Heart right ventricle (tissue), 16 donors: ENCODE data around the gene SLC25A30. TPM values are rescaled to one million over a fixed set of nuclear protein-coding genes. Genes with fewer than 3 reads are reported as not detected.

Experiments
- ATAC-seq, 8 donors: fragments of 200-7000 bp; cut with Tn5 transposase; one replicate each; pipeline ENCODE4 v1.9.1; 2020; ENCODE audit warnings: mild to moderate bottlenecking in 8 of 8, moderate library complexity in 8 of 8, moderate number of reproducible peaks in 1 of 8
- DNase-seq, 2 donors: peaks; one replicate each; pipeline ENCODE4 v3.0.0-alpha.2; 2020
- H3K27ac ChIP-seq, 10 donors: fragments of 200-600 bp; sonication (generic) in 2 of 10; one replicate each; pipeline versions ENCODE4 v1.5.0 to v1.8.0; 2020 to 2022; ENCODE audit warnings: mild to moderate bottlenecking in 3 of 10
- H3K27me3 ChIP-seq, 7 donors: fragments of 200-600 bp; one replicate each; pipeline ENCODE4 v1.8.0; 2021 to 2022; ENCODE audit warnings: mild to moderate bottlenecking in 2 of 7
- H3K36me3 ChIP-seq, 9 donors: fragments of 200-600 bp; sonication (generic) in 1 of 9; one replicate each; pipeline versions ENCODE4 v1.5.0 to v1.8.0; 2020 to 2022; ENCODE audit warnings: mild to moderate bottlenecking in 2 of 9
- H3K4me1 ChIP-seq, 9 donors: fragments of 200-600 bp; sonication (generic) in 1 of 9; one replicate each; pipeline versions ENCODE4 v1.5.0 to v1.8.0; 2020 to 2022; ENCODE audit warnings: mild to moderate bottlenecking in 4 of 9
- H3K4me3 ChIP-seq, 10 donors: fragments of 200-600 bp; sonication (generic) in 2 of 10; one replicate each; pipeline versions ENCODE4 v1.5.0 to v1.8.0; 2020 to 2022; ENCODE audit warnings: mild to moderate bottlenecking in 7 of 10, moderate library complexity in 2 of 10
- H3K9me3 ChIP-seq, 11 donors: fragments of 200-600 bp in 10 of 11; sonication (generic) in 2 of 11; one replicate each; pipeline versions ENCODE4 v1.5.0 to v1.8.0; 2013 to 2022; ENCODE audit warnings: mild to moderate bottlenecking in 2 of 11, control low read depth in 1 of 11, moderate library complexity in 1 of 11
- WGBS, 2 donors: extraction: QIAGEN DNeasy Blood & Tissue Kit; methylation state at CpG; one replicate each; pipeline ENCODE4 v1.1.7; 2013; ENCODE audit warnings: inconsistent platforms in 1 of 2; 5-methylcytosine and 5-hydroxymethylcytosine counted together
- intact Hi-C, 10 donors: fragments of 100-400 bp; cut with DNase I; formaldehyde crosslinking; loops; one replicate each; pipeline versions ENCODE4 v1.11.1 to v1.14.2; 2022
- polyA plus RNA-seq, 2 donors: library from polyadenylated mRNA; stranded (reverse); fragments of 200-250 nt; gene quantifications; one replicate each; pipeline ENCODE4 v1.2.3, GENCODE V29; 2013
- total RNA-seq, 10 donors: library from RNA; stranded (reverse); fragmentation: NEBNext Ultra II Directional in 3 of 10; extraction: Animal tissue kit (Norgen Biotek cat#: 25700) in 3 of 10; gene quantifications; one replicate each; pipeline versions ENCODE4 v1.2.1 to v1.2.4, GENCODE V29; 2021 to 2023
- TF ChIP-seq, protein P1 (sequence below), 9 donors: fragments of 200-600 bp; sonication (generic) in 2 of 9; IDR thresholded peaks; one replicate each; pipeline versions ENCODE4 v1.5.0 to v1.8.0; 2021 to 2022; ENCODE audit warnings: antibody characterized with exemption in 9 of 9, mild to moderate bottlenecking in 5 of 9, moderate library complexity in 1 of 9
- donor health status: Arrhythmogenic right ventricular cardiomyopathy.
- donor health status: ischemic (EF 13 %, LVEDD 7.1; RV severe dilation, severe dysfunction).
- donor health status: healthy with polysubstance abuse.
- donor health status: DM: no; HTN: yes; CAD: no.
- donor health status: DM: no; HTN: no; CAD: no.
- donor health status: ischemic (EF 25% LVEDD 6.9; RV normal size, moderate dysfunction).
- donor health status: ischemic (EF 25% LVEDD 5.7; RV mildly dilated, moderate dysfunction).
- donor health status: healthy.
- donor health status: DM: yes; HTN: yes; CAD: no.
- donor health status: Ischemic cardiomyopathy.
- donor health status: ischemic (EF 35%, LVEDD 5.7; RV mildly dilated, moderate dysfunction).
- donor health status: nonischemic (EF 11% LVEDD 7.7; RV severe dilation, severe dysfunction).
- donor health status: DM: yes; HTN: yes; CAD: no.
- donor health status: PGD.
- donor health status: ischemic (EF 29% LVEDD 5.4; RV normal size, mild dysfunction).
- donor health status: nonischemic (EF 23%, LVEDD 6.1; RV moderate dilation, normal function).

The SLC25A30 gene
- total and polyA plus RNA-seq, 12 donors = 9.3 to 280 (median 157) TPM

DNA sequence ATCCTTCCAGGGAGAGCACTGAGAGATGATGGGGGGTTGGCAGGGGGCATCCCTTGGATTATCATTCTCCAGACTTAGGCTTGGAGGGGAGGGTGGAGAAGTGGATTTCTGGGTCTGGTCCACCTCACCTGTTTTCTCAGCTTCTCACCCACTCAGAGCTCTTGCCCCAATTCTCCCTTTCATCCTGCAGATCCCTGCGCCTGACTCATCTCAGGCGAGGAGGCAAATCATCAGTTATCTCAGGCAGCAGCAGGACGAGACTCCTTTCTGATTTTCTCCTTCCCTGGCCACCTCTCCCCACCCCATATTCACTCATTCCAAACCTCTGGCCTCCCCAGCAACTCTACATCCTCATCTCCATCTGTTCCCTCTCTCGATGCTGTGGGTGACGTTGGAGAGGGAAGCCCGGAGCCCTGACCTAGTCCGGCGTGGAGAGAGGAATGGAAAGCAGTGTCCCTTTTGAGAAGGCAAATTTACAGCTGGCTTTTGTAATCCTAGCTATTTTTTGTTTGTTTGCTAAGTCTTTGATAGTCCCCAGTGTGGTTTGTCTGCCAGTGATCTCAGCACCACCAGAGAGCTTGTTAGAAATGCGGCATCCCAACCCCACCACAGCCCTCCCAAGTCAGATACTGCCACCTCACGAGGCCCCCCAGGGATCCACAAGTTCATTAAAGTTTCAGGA lies 53.2 kb downstream of the SLC25A30 start:
- H3K27ac ChIP-seq = no peak overlapping the region
- ATAC-seq = no peak
- H3K27me3 ChIP-seq = no peaks in the 10 kb centered on the region
- H3K9me3 ChIP-seq = peaks cover 0 to 11% (median 0%) of the 10 kb centered on the region in 11 donors
- H3K36me3 ChIP-seq = peaks cover 0 to 52% (median 5%) of the 10 kb centered on the region in 9 donors
- intact Hi-C loops = no loop called here
- H3K4me1 ChIP-seq = peaks cover 0 to 24% (median 14%) of the 10 kb centered on the region in 9 donors
- DNase-seq = no peak
- 93 to 95% methylated on average over 10 of the region's 10 CpGs for WGBS, 2 donors
- no peak overlapping the region for H3K4me3 ChIP-seq
- TF ChIP-seq, protein P1, sequence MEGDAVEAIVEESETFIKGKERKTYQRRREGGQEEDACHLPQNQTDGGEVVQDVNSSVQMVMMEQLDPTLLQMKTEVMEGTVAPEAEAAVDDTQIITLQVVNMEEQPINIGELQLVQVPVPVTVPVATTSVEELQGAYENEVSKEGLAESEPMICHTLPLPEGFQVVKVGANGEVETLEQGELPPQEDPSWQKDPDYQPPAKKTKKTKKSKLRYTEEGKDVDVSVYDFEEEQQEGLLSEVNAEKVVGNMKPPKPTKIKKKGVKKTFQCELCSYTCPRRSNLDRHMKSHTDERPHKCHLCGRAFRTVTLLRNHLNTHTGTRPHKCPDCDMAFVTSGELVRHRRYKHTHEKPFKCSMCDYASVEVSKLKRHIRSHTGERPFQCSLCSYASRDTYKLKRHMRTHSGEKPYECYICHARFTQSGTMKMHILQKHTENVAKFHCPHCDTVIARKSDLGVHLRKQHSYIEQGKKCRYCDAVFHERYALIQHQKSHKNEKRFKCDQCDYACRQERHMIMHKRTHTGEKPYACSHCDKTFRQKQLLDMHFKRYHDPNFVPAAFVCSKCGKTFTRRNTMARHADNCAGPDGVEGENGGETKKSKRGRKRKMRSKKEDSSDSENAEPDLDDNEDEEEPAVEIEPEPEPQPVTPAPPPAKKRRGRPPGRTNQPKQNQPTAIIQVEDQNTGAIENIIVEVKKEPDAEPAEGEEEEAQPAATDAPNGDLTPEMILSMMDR (IDR thresholded peaks at IDR 0.05) = no peak

DNA sequence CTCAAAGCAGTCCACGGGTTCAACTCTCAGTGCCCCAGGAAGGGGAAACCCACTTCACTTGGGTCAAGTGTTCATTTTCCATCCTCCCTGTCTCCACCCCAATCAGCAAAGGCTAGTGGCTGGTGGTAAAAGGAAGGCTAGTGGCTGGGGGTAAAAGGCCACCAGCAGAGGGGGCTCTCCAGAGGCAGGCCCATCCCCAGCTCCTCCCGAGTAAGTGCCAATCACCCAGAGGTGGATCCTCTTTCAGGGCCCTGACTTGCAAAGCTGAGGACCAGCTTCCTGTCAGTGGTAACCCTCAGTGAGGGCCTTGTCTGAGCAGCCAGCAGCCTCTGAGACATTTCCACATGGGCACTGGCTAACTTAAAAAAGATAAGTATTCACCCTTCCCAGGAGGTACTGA lies 55.2 kb downstream of the SLC25A30 start:
- TF ChIP-seq, protein P1 (IDR thresholded peaks at IDR 0.05) = no peak
- H3K4me3 ChIP-seq = no peak overlapping the region
- no peaks in the 10 kb centered on the region for H3K27me3 ChIP-seq
- ATAC-seq (no peak), DNase-seq (no peak)
- H3K9me3 ChIP-seq = peaks cover 0 to 11% (median 0%) of the 10 kb centered on the region in 11 donors
- intact Hi-C loops = no loop called here
- 93% methylated on average over 2 of the region's 2 CpGs for WGBS, 2 donors
- peaks cover 0 to 14% (median 0%) of the 10 kb centered on the region in 9 donors for H3K4me1 ChIP-seq
- H3K36me3 ChIP-seq = peaks cover 0 to 57% (median 9%) of the 10 kb centered on the region in 9 donors
- no peak overlapping the region for H3K27ac ChIP-seq

DNA sequence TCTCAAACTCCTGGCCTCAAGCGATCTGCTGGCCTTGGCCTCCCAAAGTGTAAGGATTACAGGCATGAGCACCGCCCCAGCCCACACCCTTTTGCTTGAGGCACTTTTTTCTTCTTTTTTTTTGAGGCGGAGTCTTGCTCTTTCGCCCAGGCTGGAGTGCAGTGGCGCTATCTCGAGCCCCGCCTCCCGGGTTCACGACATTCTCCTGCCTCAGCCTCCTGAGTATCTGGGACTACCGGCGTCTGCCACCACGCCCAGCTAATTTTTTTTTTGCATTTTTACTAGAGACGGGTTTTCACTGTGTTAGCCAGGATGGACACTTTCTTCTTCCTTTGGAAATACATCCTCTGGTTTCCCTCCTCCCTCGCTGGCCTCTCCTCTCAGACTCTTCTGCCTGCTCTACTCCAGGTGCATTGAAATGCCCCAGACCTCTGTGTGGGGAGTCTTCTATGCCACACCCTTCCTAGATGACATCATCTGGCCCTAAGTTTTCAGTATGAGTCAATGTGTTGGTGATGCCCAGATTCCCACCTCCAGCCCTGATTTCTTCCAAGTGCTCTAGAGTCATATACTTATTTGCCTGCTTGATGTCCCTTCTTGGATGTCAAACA lies 56.5 kb downstream of the SLC25A30 start:
- peaks cover 0 to 11% (median 0%) of the 10 kb centered on the region in 9 donors for H3K4me1 ChIP-seq
- peaks cover 0 to 69% (median 11%) of the 10 kb centered on the region in 9 donors for H3K36me3 ChIP-seq
- TF ChIP-seq, protein P1 (IDR thresholded peaks at IDR 0.05) = no peak
- intact Hi-C loops = no loop called here
- H3K27ac ChIP-seq = no peak overlapping the region
- 94 to 98% methylated on average over 14 of the region's 14 CpGs for WGBS, 2 donors
- ATAC-seq (peak in 1 of 8 donors; percentile 25), DNase-seq (no peak)
- peaks cover 0 to 11% (median 0%) of the 10 kb centered on the region in 11 donors for H3K9me3 ChIP-seq
- no peaks in the 10 kb centered on the region for H3K27me3 ChIP-seq
- H3K4me3 ChIP-seq = no peak overlapping the region

DNA sequence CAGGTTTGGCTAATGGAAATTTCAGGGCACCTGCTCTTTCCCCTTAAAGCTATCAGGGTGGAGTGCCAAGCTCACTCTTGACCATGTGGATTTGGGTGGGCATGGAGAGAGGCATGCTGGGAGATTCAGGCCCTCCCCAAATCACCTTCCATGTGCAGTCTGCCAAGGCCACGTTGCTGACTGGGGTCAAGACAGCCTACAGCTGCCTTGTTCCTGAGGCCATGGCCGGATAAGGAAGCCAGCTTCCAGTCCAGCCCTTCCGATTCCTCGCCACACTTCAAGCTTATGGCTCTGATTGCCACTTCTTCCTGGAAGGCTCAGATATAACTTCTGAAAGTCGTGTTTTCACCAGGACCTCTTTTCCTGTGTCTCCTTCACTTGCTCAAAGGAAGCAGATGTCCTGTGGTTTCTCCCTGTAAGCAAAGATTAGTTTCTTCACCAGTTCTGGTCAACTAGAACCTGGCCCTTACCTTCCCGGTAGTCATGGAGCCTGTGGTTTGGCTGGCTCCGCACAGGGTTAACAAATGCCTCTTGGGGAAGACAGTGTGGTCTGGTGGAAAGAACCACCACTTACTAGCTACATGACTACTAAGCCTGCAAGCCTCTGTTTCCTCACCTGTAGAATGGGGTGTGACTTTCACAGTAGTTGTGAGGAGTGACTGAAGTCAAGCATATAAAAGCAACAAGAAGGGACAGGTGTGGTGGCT lies 61.1 kb downstream of the SLC25A30 start:
- 80 to 83% methylated on average over 7 of the region's 7 CpGs for WGBS, 2 donors
- H3K9me3 ChIP-seq = no peaks in the 10 kb centered on the region
- TF ChIP-seq, protein P1 (IDR thresholded peaks at IDR 0.05) = no peak
- ATAC-seq (no peak), DNase-seq (no peak)
- H3K36me3 ChIP-seq = peaks cover 0 to 84% (median 26%) of the 10 kb centered on the region in 9 donors
- H3K4me3 ChIP-seq = no peak overlapping the region
- no peaks in the 10 kb centered on the region for H3K27me3 ChIP-seq
- H3K4me1 ChIP-seq = peaks cover 0 to 11% (median 0%) of the 10 kb centered on the region in 9 donors
- intact Hi-C loops = no loop called here
- H3K27ac ChIP-seq = no peak overlapping the region
